GM19238 (cell line): ENCODE results near the gene RASIP1.

Experiments used
- DNase-seq: peaks from one replicate; pipeline ENCODE4 v3.0.0; 2011; ENCODE audit warnings: low spot score; ENCODE audit not compliant: insufficient read length

RASIP1 gene

GRCh38 chr19:48674921-48675824 is 65.2 kb downstream of the RASIP1 start:
- peak; percentile 93 for DNase-seq

GRCh38 chr19:48674216-48674809 is 66.1 kb downstream of the RASIP1 start:
- no peak for DNase-seq

DNA sequence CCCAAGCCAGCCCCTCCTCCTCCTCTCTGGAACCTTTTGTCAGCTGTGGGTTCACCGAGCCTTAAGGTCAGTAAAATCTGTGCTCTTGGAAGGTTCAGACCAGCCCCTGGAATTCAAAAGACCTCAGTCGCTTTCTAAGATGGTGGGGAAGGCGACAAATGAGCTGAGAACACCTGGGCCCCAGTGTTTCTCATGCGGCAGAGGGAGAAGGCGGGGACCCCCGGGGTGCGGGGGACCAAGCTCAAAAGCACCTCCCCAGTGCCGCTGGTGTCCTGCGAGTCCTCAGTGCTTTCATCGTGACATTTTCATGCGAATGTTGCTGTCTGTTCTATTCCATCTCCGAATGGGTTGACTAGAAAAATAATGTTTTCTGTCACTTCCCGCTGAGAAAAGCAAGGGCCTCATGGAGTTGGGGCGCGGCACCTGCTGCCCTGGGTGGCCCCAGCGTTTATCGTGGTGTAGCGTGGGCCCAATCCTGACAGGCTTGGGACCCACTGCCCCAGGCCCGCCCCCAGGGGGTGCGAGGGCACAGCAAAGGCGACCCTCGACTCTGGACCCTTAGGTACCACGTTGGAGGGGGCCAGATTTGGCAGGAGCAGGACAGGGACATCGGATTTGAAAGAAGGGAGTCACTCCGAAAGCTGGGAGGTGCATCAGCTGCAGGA is 66.8 kb downstream of the RASIP1 start:
- DNase-seq, result no peak

DNA sequence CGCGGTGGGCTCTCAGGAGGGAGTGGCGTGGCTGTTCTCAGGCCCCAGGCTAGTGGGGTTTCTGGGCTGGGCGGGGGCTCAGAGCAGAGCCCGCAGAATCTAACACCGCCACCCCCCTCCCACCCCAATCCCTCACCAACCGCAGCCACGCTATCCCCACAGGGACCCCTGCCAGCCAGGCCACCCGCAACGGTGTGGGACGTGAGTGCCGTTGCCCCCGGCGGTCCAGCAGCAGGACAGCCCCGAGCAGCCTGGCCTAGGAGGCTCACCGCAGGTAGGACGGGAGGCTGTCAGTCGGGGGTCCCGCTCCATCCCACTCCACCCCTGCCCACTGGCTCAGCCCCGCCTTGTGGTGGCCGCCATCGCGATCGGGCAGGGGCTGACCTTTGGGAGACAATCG is 67.4 kb downstream of the RASIP1 start, which contains the start of gene NTN5:
NTN5 (minus strand) TSS at position 24 of the 400 bp plus-strand sequence. CDS start 2,031 bp downstream, outside the sequence.
- no peak for DNase-seq

- DNase-seq, result no peak
Observed at GRCh38 chr19:48671446-48671995, 68.9 kb downstream of the RASIP1 start.

GRCh38 chr19:48670699-48671445 is 69.5 kb downstream of the RASIP1 start:
- DNase-seq, result no peak
